ENCODE measurements around the gene SAMD14.

DNA sequence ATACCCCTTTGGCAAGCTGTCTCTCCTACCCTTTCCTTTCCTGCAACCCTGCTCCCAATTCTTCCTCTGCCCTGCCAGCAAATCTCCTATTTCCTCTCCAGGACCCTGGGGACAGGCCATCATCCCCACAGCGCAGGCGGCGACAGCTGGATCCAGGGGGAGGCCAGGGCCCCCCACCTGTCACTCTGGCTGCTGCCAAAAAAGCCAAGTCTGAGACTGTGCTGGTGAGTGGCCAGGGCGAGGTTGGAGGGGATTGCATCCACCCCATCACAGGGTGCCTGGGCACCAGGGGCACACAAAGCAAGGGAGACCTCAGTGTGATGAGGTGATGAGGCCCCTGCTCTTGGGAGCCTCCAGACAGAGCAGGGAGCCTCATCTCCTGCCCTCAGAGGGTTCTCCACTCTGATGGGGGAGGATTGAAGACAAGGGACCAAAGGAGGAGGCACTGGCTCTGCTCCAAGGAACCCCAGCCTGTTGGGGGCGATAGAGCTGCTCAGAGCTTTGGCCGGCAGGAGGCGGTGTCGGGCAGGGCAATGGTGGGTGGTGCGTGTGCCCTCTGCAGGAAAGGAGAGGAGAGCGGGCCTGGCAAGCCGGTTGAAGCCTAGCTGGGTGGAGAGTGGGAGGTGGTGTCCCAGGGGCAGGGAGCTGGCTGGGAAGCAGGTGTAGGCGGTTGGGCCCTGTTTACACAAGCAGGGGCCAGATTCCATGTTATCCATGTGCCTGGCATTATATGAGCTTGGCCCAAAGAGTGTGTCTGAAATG, 50.4 kb downstream of the SAMD14 start:
- TF ChIP-seq, protein P1, sequence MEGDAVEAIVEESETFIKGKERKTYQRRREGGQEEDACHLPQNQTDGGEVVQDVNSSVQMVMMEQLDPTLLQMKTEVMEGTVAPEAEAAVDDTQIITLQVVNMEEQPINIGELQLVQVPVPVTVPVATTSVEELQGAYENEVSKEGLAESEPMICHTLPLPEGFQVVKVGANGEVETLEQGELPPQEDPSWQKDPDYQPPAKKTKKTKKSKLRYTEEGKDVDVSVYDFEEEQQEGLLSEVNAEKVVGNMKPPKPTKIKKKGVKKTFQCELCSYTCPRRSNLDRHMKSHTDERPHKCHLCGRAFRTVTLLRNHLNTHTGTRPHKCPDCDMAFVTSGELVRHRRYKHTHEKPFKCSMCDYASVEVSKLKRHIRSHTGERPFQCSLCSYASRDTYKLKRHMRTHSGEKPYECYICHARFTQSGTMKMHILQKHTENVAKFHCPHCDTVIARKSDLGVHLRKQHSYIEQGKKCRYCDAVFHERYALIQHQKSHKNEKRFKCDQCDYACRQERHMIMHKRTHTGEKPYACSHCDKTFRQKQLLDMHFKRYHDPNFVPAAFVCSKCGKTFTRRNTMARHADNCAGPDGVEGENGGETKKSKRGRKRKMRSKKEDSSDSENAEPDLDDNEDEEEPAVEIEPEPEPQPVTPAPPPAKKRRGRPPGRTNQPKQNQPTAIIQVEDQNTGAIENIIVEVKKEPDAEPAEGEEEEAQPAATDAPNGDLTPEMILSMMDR (IDR thresholded peaks at IDR 0.05), result no peak
- TF ChIP-seq POLR2A (IDR thresholded peaks at IDR 0.05) (no peak), EP300 (IDR thresholded peaks at IDR 0.05) (no peak)

Data from ovary (tissue), 3 donors.